ENCODE measurements around the gene SMIM17. TPM values are rescaled to one million over a fixed set of nuclear protein-coding genes. Genes with fewer than 3 reads are reported as not detected.

Gene SMIM17
- total and polyA plus RNA-seq, 2 of the 4 experiments (the other 2 are of a cell fraction) = not detected

DNA sequence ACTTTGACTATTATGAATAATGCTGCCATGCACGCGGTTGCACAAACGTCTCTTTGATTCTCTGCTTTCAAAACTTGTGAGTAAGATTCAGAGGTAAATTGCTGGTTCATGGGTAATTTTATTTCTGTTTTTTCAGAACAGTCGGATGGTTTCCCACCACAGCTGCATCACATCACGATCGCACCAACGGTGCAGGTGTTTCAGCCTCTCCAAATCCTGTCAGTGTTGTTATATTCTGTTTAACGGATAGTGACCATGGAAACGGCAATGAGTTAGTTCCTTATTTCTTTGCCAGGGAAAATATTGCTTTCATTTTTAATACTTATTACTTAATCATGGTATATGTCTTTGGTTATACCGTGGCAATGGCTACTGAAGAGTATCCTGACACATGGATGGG, 47.7 kb downstream of the SMIM17 start:
- Histone ChIP-seq H3K4me3 (ENCODE audit: insufficient read depth, low read depth, low read length) (no peak overlapping the region), H2AK5ac (ENCODE audit: low read depth, low read length) (no peak overlapping the region), H3K14ac (replicated peaks; ENCODE audit: low read depth, low read length) (no peak overlapping the region), H3K4ac (ENCODE audit: low read depth, low read length) (no peak overlapping the region), H3K36me3 (ENCODE audit: control insufficient read depth, insufficient read depth, low read length) (no peaks in the 10 kb centered on the region), H3K56ac (ENCODE audit: extremely low read depth, insufficient read depth, low read length) (no peak overlapping the region), H2BK120ac (ENCODE audit: low read depth, low read length) (no peak overlapping the region), H3K18ac (ENCODE audit: low read depth, low read length) (no peak overlapping the region), H3K4me1 (ENCODE audit: control insufficient read depth, insufficient read depth, low read length) (no peaks in the 10 kb centered on the region), H2BK20ac (ENCODE audit: low read depth, low read length) (no peak overlapping the region), H3K27ac (ENCODE audit: insufficient read depth, low read length) (no peak overlapping the region), H2BK5ac (ENCODE audit: low read depth, low read length, poor library complexity, severe bottlenecking) (no peak overlapping the region), H4K20me1 (ENCODE audit: insufficient read depth, low read length) (no peaks in the 10 kb centered on the region), H4K91ac (ENCODE audit: insufficient read depth, low read depth, low read length) (no peak overlapping the region), H3K9me1 (ENCODE audit: insufficient read depth, low read length) (no peaks in the 10 kb centered on the region), H2AFZ (replicated peaks; ENCODE audit: low read length, poor library complexity) (no peak overlapping the region), H3K9me3 (ENCODE audit: control insufficient read depth, insufficient read depth, low read length) (peaks cover 39% of the 10 kb centered on the region), H3K4me2 (ENCODE audit: low read depth, low read length) (no peak overlapping the region), H3K79me1 (ENCODE audit: low read depth in 1 of 2, low read length in 2 of 2) (no peaks in the 10 kb centered on the region), H2BK15ac (ENCODE audit: low read depth, low read length) (no peak overlapping the region), H3K27me3 (ENCODE audit: control insufficient read depth, insufficient read depth, low read length) (no peaks in the 10 kb centered on the region), H3K23ac (ENCODE audit: low read depth, low read length) (no peak overlapping the region), H3K9ac (ENCODE audit: low read depth, low read length) (no peak overlapping the region), H4K8ac (ENCODE audit: low read depth in 2 of 2, low read length in 2 of 2) (no peak overlapping the region), H2AK9ac (replicated peaks; ENCODE audit: low read depth, low read length, poor library complexity) (no peak overlapping the region), H4K5ac (ENCODE audit: low read depth, low read length) (no peak overlapping the region)
- in situ Hi-C loops (cut with MboI; ENCODE audit: low sequenced_read_pairs) = no loop called here
- no TSS peak for BruUV-seq (replicated peaks)
- ChIA-PET CTCF (no interaction called here), POLR2A (ENCODE audit: unreplicated experiment) (no interaction called here)
- ATAC-seq (ENCODE audit: low read depth) (no peak), DNase-seq (no peak)
- no CpG with 5 or more reads among the region's 10 CpGs for WGBS, 2 experiments (ENCODE audit: extremely low coverage in 2 of 2, insufficient read length in 1 of 2)
- intact Hi-C loops (cut with micrococcal nuclease) = no loop called here
- dilution Hi-C loops (cut with HindIII; ENCODE audit: low sequenced_read_pairs, unreplicated experiment) = no loop called here
- TF ChIP-seq MAZ (IDR thresholded peaks at IDR 0.05; ENCODE audit: borderline replicate concordance, low read depth, low read length) = no peak
- no peak for TF ChIP-seq BHLHE40 (IDR thresholded peaks at IDR 0.05; ENCODE audit: low read depth, low read length)
- no peak for TF ChIP-seq POLR2A (IDR thresholded peaks at IDR 0.05; ENCODE audit: low read depth, low read length)
- TF ChIP-seq CEBPB (IDR thresholded peaks at IDR 0.05; ENCODE audit: low read depth, low read length) = no peak
- TF ChIP-seq, protein P1, sequence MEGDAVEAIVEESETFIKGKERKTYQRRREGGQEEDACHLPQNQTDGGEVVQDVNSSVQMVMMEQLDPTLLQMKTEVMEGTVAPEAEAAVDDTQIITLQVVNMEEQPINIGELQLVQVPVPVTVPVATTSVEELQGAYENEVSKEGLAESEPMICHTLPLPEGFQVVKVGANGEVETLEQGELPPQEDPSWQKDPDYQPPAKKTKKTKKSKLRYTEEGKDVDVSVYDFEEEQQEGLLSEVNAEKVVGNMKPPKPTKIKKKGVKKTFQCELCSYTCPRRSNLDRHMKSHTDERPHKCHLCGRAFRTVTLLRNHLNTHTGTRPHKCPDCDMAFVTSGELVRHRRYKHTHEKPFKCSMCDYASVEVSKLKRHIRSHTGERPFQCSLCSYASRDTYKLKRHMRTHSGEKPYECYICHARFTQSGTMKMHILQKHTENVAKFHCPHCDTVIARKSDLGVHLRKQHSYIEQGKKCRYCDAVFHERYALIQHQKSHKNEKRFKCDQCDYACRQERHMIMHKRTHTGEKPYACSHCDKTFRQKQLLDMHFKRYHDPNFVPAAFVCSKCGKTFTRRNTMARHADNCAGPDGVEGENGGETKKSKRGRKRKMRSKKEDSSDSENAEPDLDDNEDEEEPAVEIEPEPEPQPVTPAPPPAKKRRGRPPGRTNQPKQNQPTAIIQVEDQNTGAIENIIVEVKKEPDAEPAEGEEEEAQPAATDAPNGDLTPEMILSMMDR (conservative IDR thresholded peaks at IDR 0.05; ENCODE audit: low read depth, low read length) = no peak
- TF ChIP-seq FOS (IDR thresholded peaks at IDR 0.05; ENCODE audit: low read depth, low read length) = no peak
- no peak for TF ChIP-seq RFX5 (IDR thresholded peaks at IDR 0.05; ENCODE audit: low read depth, low read length)

Measured in IMR-90 (cell line).